SK-MEL-5 (cell line): ENCODE data around the gene PSTPIP2. TPM values are rescaled to one million over a fixed set of nuclear protein-coding genes. Genes with fewer than 3 reads are reported as not detected.
"Not testable (repeated sequence)": the region's sequence is repeated elsewhere in the genome, so short reads cannot be mapped to it uniquely, and the experiment has no call there.

Source experiments
- DNase-seq: peaks from one replicate; pipeline ENCODE4 v3.0.0-alpha.2; 2016; ENCODE audit warnings: low read depth, low spot score
- in situ Hi-C: cut with HindIII; loops from 2 replicates; pipeline ENCODE4 v1.10.0; 2016; ENCODE audit warnings: low sequenced_read_pairs, high pct_unique_total_duplicates, low pct_unique_long_range_greater_than_20kb
- total RNA-seq: library from RNA; depleted of rRNA; stranded (reverse); fragments of >200 nt; shearing (Covaris generic); gene quantifications from 2 replicates; pipeline ENCODE4 v1.2.3, GENCODE V29; 2014

The PSTPIP2 gene
- total RNA-seq, 1 experiment from 2014 or later, result 0.18 TPM

- DNase-seq, in situ Hi-C loops: not testable (repeated sequence)
Observed at GRCh38 chr18:46047369-46047768, 24.7 kb downstream of the PSTPIP2 start.

GRCh38 chr18:46046688-46047087 is 25.4 kb downstream of the PSTPIP2 start:
- DNase-seq, result no peak
- in situ Hi-C loops, result no loop called here

GRCh38 chr18:46046126-46046525 is 25.9 kb downstream of the PSTPIP2 start:
- in situ Hi-C loops, result no loop called here
- no peak for DNase-seq

GRCh38 chr18:46042571-46043123 is 29.4 kb downstream of the PSTPIP2 start:
- no peak for DNase-seq
- in situ Hi-C loops, result no loop called here

GRCh38 chr18:46040747-46041104 is 31.3 kb downstream of the PSTPIP2 start:
- DNase-seq, result no peak
- in situ Hi-C loops, result no loop called here

GRCh38 chr18:46040033-46040746 is 31.9 kb downstream of the PSTPIP2 start:
- DNase-seq, result no peak
- in situ Hi-C loops, result no loop called here

GRCh38 chr18:46037512-46038305 is 34.4 kb downstream of the PSTPIP2 start:
- no peak for DNase-seq
- in situ Hi-C loops, result no loop called here

GRCh38 chr18:46035696-46036680 is 36.1 kb downstream of the PSTPIP2 start:
- DNase-seq, result no peak
- in situ Hi-C loops, result no loop called here

- in situ Hi-C loops, result no loop called here
- DNase-seq, result no peak
Observed at GRCh38 chr18:46034230-46034629, 37.8 kb downstream of the PSTPIP2 start.

GRCh38 chr18:46031741-46032140 is 40.3 kb downstream of the PSTPIP2 start:
- DNase-seq, result no peak
- in situ Hi-C loops, result no loop called here

GRCh38 chr18:46028536-46028891 is 43.5 kb downstream of the PSTPIP2 start:
- in situ Hi-C loops, result no loop called here
- no peak for DNase-seq

- DNase-seq, result no peak
- in situ Hi-C loops, result no loop called here
Observed at GRCh38 chr18:46019936-46020335, 52.1 kb downstream of the PSTPIP2 start.

- DNase-seq, result no peak
- in situ Hi-C loops, result no loop called here
Observed at GRCh38 chr18:46013484-46014189, 58.4 kb downstream of the PSTPIP2 start.

- in situ Hi-C loops, result no loop called here
- no peak for DNase-seq
Observed at GRCh38 chr18:46010676-46011075, 61.4 kb downstream of the PSTPIP2 start.

- DNase-seq, result no peak
- in situ Hi-C loops, result no loop called here
Observed at GRCh38 chr18:46010050-46010449, 62.0 kb downstream of the PSTPIP2 start.

- no peak for DNase-seq
- in situ Hi-C loops, result no loop called here
Observed at GRCh38 chr18:46009125-46009840, 62.8 kb downstream of the PSTPIP2 start.

- in situ Hi-C loops, result no loop called here
- DNase-seq, result no peak
Observed at GRCh38 chr18:46008531-46008930, 63.5 kb downstream of the PSTPIP2 start.
